GM15510 (cell line): Measurements from ENCODE around the gene LKAAEAR1.

ENCODE experiments used
- POLR2A ChIP-seq: IDR thresholded peaks from 3 replicates; pipeline ENCODE4 v1.6.1; 2011; ENCODE audit warnings: borderline replicate concordance; ENCODE audit not compliant: insufficient read length; ENCODE audit errors: extremely low read depth

The LKAAEAR1 gene

GRCh38 chr20:64057628-64058498, 26.3 kb downstream of the LKAAEAR1 start:
- no peak for TF ChIP-seq POLR2A

GRCh38 chr20:64056889-64057627, 27.1 kb downstream of the LKAAEAR1 start:
- TF ChIP-seq POLR2A, result no peak

- TF ChIP-seq POLR2A, result no peak
These were observed 27.6 kb downstream of the LKAAEAR1 start for GRCh38 chr20:64056639-64056888.

DNA sequence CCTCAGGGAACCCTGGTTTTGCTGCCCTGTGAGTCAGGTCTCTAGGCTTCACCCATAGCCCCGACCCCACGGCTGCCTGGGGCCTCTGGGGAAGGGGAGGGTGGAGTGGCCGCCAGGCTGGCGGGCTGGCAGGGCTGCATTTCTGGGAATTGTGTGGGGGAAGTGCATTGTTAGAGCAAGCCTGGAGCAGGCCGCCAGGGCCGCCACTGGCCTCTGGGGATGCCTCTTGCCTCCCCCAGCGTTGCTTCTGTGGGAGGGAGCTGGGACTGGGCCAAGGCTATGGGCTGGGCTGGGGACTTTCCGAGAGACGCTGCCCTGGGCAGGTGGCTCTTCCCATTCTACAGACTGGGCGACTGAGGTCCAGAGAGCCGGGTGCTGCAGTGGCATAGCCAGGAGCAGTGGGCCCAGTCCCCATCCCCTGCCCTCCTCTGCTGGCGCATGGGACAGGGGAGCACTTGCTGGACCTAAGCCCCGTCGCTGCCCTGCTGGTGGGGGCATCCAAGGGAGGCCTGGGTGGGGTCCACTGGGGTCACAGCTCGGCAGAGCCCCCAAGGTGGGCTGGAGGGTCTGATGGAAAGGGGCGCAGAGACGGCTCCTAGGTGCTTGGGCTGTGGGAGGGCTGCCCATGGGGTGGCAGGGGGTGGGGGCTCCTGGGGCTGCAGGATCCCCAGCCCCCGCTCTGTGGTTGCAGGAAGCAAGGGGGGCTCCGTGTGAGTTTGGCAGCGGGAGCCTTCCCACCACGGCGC, 28.1 kb downstream of the LKAAEAR1 start:
- TF ChIP-seq POLR2A, result no peak

DNA sequence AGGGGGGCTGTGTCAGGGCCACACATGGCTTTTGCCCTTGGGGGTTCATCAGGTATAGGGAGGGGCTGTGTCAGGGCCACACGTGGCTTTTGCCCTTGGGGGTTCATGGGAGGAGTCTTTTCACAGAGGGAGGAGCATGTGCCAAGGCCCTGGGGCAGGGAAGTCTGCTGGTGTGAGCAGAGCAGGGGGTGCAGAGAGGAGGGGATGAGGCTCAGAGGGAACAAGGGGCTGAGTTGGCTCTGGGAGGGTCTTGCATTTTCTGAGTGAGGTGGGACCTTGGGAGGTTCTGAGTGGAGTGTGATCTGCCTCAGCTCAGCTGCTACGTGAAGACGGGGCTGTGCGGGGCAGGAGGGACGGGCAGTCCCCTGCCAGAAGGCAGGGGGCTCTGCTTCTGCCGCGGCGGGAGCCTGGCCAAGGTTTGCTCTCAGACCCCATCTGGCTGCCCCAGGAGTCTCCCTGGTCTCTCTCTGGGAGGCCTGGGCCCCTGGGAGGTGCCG, 28.8 kb downstream of the LKAAEAR1 start:
- no peak for TF ChIP-seq POLR2A

DNA sequence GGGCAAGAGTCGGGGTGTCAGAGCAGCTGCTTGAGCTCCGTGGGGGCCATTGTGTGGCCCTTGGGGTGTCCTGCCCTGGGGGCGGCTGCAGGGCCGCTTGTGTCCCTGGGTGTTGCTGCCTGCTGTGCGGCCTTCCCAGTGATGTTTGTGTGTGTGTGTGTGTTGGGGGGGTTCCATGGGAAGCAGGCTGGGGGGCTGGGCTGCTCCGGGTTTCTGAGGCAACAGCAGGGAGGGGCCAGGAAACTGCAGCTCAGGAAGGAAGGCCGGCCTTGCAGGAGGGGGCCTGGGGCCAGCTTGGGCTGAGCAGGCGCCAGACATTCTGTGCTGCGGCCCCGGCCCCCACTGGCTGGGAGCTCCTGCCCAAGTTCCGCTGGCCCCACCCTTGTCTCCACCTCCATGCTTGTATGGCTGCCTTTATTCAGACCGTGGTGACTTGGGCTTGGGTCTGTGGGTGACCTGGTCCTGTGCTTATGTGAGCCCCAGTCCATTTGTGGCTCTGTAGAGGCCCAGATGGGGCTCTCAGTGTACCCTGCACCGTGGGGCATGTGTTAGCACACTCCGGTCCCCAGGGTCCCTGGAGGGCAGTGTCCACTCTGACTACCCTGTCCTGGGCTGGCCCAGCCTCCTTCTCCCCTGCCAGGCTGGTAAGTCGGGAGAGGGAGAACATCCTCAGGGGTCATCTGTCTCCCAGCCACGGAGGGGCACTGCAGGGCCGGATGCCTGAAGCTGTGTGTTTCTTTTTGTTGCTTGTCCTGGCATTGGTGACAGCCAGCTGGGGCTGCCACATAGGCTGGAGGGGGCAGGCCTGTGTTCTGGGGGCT, 30.1 kb downstream of the LKAAEAR1 start:
- no peak for TF ChIP-seq POLR2A

DNA sequence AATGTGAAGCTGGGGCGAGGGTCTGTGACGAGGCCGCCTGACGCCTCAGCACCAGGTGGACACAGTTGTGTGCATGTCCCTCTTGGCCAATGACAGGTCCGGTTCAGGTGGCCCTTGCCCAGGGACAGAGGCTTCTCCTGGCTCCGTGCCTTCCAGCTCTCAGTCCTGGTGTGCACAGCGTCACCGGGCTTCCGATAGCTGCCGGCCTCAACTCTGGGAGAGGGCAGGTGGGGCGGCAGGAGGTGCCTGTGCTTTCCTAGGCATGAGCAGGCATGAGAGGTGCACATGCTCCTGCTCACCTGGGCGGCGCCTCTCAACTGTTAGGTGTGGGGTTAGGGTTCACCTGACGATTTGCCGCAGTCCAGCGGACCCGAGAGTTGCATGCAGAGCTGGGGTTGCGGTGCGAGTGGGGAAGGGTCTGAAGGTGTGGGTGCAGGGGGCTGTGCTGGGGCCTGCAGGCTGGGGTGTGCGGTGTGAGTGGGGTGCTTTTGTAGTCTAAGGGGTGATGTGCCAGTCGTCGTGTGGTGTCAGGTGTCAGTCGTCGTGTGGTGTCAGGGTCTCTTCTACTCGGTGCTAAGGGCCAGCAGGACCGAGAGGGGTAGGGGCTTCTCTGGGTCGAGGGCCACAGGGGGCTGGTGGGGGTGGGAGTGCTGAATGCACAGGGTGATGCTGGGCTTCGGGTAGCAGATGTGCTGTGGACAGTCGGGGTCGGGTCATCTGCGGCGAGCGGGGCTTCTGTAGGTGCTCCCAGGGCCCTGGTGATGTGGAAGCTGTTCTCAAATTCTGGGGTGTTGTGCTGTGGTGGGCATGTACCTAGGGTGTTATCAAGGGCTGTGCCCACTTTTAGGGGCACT, 31.0 kb downstream of the LKAAEAR1 start:
- TF ChIP-seq POLR2A, result no peak

DNA sequence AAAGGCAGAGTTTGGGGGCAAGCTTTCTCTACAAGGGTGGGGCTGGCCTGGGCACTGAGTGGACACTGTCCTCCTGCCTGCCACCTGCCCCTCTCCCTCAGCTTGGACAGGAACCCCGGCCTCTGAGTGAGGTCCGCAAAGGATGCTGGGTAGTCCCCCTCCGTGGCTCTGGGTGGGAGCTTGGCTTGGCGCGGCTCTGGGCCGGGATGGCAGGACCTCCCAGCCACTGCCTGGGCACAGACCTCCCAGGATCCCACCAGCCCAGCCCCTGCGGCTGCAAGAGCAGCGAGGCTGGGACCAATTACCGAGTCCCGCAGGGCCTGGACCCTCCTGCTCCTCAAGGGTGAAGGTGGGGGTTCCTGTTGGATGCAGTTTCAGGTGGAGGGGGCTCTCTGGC, 31.9 kb downstream of the LKAAEAR1 start:
- no peak for TF ChIP-seq POLR2A

GRCh38 chr20:64051561-64052325, 32.5 kb downstream of the LKAAEAR1 start:
- TF ChIP-seq POLR2A, result no peak

DNA sequence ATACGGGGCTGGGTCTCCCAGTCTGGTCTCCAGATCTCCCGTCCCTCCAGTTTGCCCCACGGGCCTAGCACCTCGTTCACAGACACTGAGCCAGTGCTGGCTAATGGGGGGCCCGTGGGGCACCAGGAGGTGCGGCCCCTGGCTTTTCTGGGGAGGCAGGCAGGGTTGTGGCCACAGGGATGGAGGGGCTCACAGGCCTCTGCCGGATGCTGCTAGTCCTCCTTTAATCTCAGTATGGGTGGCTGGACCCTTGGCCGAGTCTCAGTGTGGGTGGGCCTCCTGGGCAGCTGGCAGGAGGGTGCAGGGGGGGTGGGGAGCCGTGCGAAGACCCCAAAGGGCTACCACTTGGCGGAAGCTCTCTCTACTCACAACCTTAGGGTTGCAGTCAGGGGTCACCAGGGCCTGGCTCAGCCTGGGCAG, 33.2 kb downstream of the LKAAEAR1 start:
- no peak for TF ChIP-seq POLR2A

GRCh38 chr20:64050261-64051032, 33.8 kb downstream of the LKAAEAR1 start:
- TF ChIP-seq POLR2A, result no peak

- TF ChIP-seq POLR2A, result no peak
These were observed 34.3 kb downstream of the LKAAEAR1 start for GRCh38 chr20:64049878-64050260.
